Measurements from ENCODE around the gene PANK2.
"Not testable (repeated sequence)": the region's sequence is repeated elsewhere in the genome, so short reads cannot be mapped to it uniquely, and the experiment has no call there.

PANK2 gene

GRCh38 chr20:3888622-3889488 lies at the start of gene PANK2:
PANK2 (plus strand) TSS chr20:3889387.
- peak; percentile 97 for DNase-seq

DNA sequence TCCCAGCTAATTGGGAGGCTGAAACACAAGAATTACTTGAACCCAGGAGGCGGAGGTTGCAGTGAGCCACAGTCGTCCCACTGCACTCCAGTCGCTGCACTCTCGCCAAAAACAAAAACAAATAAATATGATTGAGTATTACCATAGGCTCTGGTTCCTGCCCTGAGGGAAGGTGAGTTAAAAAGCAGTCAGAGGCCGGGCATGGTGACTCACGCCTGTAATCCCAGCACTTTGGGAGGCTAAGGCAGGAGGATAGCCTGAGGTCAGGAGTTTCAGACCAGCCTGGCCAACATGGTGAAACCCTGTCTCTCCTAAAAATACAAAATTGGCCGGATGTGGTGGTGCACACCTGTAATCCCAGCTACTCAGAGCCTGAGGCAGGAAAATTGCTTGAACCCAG lies 49.0 kb upstream of the PANK2 start:
- not testable (repeated sequence) for DNase-seq

- no peak for DNase-seq
Observed at GRCh38 chr20:3842348-3842930, 46.7 kb upstream of the PANK2 start.

DNA sequence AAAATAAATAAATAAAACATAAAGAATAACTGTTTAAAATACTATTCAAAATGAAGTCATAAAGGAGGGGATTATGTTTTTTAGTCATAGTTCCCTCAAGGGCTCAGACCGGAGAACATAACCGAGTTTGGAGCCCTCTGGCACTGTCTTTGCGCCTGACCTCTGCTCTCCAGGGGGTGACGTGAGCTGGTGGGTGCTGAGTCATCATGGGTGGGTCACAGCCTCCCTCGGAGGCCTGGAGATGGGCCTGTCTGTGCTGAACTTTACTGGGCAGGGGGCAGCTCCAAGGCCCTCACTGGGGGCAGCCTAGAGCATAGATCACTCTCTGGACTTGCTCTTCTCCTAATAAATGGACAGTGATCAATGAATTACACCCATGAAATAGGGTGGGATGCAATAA lies 45.7 kb upstream of the PANK2 start:
- DNase-seq: no peak

- DNase-seq: not testable (repeated sequence)
Observed at GRCh38 chr20:3843990-3844619, 45.1 kb upstream of the PANK2 start.

- no peak for DNase-seq
Observed at GRCh38 chr20:3846378-3846739, 42.8 kb upstream of the PANK2 start.

- DNase-seq: peak; percentile 61
Observed at GRCh38 chr20:3846740-3847428, 42.3 kb upstream of the PANK2 start, which contains the start of gene MAVS. MAVS (plus strand) TSS chr20:3846834; CDS start chr20:3854625, 7,791 bp downstream.

- peak; percentile 2 for DNase-seq
Observed at GRCh38 chr20:3847429-3847940, 41.7 kb upstream of the PANK2 start.

DNA sequence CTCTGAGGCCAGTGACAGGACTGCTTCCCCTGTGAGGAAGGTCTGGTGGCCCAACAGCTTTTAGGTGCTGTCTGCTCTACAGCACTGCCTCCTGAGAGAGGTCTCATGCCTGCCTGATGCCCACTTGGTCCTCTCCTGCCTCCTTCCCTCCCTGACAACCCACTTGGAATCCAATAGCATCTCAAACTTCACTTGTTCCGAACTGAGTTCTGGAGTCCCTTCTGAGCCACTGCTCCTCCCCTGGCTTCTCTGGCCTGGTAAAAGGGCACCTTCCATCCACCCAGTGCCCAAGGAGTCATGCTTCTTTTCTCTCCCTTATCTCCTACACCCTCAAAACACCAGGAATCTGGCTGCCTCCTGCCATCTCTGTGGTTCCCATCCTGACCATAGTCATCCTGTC lies 40.6 kb upstream of the PANK2 start:
- DNase-seq: no peak

GRCh38 chr20:3854462-3854871 lies 34.7 kb upstream of the PANK2 start:
- no peak for DNase-seq

- peak; percentile 78 for DNase-seq
Observed at GRCh38 chr20:3857405-3857804, 31.8 kb upstream of the PANK2 start.

GRCh38 chr20:3858689-3859088 lies 30.5 kb upstream of the PANK2 start:
- DNase-seq: no peak

DNA sequence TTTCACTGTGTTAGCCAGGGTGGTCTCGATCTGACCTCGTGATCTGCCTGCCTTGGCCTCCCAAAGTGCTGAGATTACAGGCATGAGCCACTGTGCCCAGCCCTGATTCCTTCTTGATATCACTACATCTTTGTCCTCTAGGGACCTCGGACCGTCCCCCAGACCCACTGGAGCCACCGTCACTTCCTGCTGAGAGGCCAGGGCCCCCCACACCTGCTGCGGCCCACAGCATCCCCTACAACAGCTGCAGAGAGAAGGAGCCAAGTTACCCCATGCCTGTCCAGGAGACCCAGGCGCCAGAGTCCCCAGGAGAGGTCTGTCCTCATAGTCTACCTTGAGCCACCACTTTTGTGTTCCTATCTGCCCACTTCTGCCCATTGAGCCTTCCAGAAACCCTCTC lies 28.0 kb upstream of the PANK2 start:
- DNase-seq: no peak

- no peak for DNase-seq
Observed at GRCh38 chr20:3862333-3862732, 26.9 kb upstream of the PANK2 start.

GRCh38 chr20:3863317-3863716 lies 25.9 kb upstream of the PANK2 start:
- DNase-seq: no peak

GRCh38 chr20:3864518-3864917 lies 24.7 kb upstream of the PANK2 start:
- DNase-seq: no peak

GRCh38 chr20:3865152-3865886 lies 23.9 kb upstream of the PANK2 start:
- no peak for DNase-seq

- no peak for DNase-seq
Observed at GRCh38 chr20:3865887-3866407, 23.2 kb upstream of the PANK2 start.

DNA sequence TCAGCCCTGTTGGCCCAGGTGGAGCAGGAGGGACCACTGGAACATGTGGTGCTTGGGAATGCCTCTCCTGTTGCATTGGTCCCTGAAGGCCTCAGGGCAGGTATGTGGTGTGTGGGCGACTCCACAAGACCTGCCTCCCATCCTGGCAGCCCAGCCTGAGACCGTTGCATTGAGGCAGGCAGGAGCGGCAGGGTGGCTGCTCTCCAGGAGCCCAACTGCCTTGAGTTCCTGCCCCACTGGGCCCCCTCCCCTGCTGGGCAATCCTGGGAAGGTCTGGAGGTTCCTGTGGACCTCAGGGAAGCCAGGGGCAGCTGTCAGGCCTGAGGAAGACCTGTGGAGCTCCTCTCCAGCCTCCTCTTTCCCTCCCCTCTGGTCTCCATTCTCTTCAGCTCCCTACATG lies 22.7 kb upstream of the PANK2 start:
- no peak for DNase-seq

- DNase-seq: no peak
Observed at GRCh38 chr20:3867802-3868201, 21.4 kb upstream of the PANK2 start.

DNA sequence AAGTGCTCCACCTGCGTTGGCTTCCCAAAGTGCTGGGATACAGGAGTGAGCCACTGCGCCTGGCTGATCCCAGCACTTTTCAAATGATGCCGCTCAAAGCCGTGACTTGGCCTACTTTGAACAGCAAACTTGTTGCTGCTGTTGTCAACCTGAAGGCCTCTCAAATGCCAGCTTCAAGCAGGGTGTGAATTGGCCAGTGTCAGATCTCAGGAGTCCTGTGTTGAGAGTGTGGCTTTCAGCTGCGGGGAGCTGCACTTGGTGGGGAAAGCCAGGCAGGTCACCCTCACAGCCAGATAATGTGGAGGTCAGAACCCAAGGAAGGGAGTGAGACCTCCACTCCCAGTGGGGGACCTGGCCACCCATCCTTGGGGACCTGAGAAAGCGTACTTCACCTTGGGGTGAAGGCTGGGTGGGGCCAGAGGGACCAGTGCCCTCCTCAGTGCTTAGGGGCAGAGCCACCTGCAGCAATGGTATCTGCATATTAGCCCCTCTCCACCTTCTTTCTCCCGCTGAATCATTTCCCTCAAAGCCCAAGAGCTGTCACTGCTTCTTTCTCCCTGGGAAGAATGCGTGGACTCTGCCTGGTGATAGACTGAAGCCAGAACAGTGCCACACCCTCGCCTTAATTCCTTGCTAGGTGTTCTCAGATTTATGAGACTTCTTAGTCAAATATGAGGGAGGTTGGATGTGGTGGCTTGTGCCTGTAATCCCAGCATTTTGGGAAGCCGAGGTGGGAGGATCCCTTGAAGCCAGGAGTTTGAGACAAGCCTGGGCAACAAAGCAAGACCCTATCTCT lies 19.1 kb upstream of the PANK2 start:
- no peak for DNase-seq
